HepG2 (cell line): ENCODE measurements around the gene KCND3. TPM values are rescaled to one million over a fixed set of nuclear protein-coding genes. Genes with fewer than 3 reads are reported as not detected.

Experiments
- ATAC-seq: fragments of 200-7000 bp; cut with Tn5 transposase; 3 replicates; pipeline ENCODE4 v1.9.1; 2020; ENCODE audit warnings: mild to moderate bottlenecking, moderate library complexity
- BruUV-seq: library from RNA; stranded (reverse); fragments of 400-500 nt; replicated peaks from 2 replicates; lab custom pipeline; 2021; lab: Mats Ljungman, UMichigan
- CTCF ChIA-PET: fragments of 300-600 bp; formaldehyde crosslinking; extraction: SDS; loops from one replicate; lab custom pipeline; 2021; ENCODE audit warnings: low total read pairs, inconsistent platforms, low intra/inter-chr PET ratio; lab: Yijun Ruan, JAX
- POLR2A ChIA-PET: fragments of 350-600 bp; sonication (Branson Sonifier 250); formaldehyde crosslinking; loops from one replicate; lab custom pipeline; 2020; ENCODE audit warnings: antibody characterized with exemption, inconsistent platforms; lab: Yijun Ruan, JAX
- DNase-seq: peaks from one replicate; pipeline ENCODE4 v3.0.0-alpha.2; 2015; ENCODE audit warnings: low spot score
- FAIRE-seq: peaks from 3 replicates; lab custom pipeline; 2011; peaks lifted over from hg19 to GRCh38; lab: Jason Lieb, UNC
- H2AFZ ChIP-seq: one replicate; pipeline ENCODE4 v1.6.1; 2011; ENCODE audit warnings: low read length, inconsistent platforms
- H3K27ac ChIP-seq: fragments of 300-600 bp; 3 replicates; pipeline ENCODE4 v1.8.0; 2011; ENCODE audit warnings: mixed run types, mild to moderate bottlenecking, mixed read lengths, low read length, inconsistent platforms; ENCODE audit not compliant: insufficient read depth; ENCODE audit errors: extremely low read length
- H3K27me3 ChIP-seq, 2 experiments: fragments of 200-600 bp in 1 of 2; 2 replicates in 1 of 2; 3 replicates in 1 of 2; pipeline versions ENCODE4 v1.6.0 to v1.8.0; 2011; ENCODE audit warnings: low read length in 2 of 2, mild to moderate bottlenecking in 2 of 2, moderate library complexity in 2 of 2, inconsistent platforms in 1 of 2; ENCODE audit not compliant: insufficient read depth in 2 of 2, control insufficient read depth in 1 of 2
- H3K36me3 ChIP-seq, 2 experiments: fragments of 200-600 bp in 1 of 2; replicated peaks in 1 of 2; 2 replicates in 1 of 2; 3 replicates in 1 of 2; pipeline versions ENCODE4 v1.5.1 to v1.8.0; 2011; ENCODE audit warnings: low read length in 2 of 2, inconsistent platforms in 1 of 2; ENCODE audit not compliant: insufficient read depth in 2 of 2, control insufficient read depth in 1 of 2
- H3K4me1 ChIP-seq: 2 replicates; pipeline ENCODE4 v1.5.1; 2012; ENCODE audit warnings: low read length, inconsistent platforms; ENCODE audit not compliant: insufficient read depth
- H3K4me2 ChIP-seq: 2 replicates; pipeline ENCODE4 v1.6.0; 2011; ENCODE audit warnings: low read depth, low read length, inconsistent platforms
- H3K4me3 ChIP-seq, 3 experiments: fragments of 200-600 bp in 1 of 3; sonication (generic), shearing (Covaris generic) in 1 of 3; replicated peaks in 1 of 3; 2 replicates each; pipeline ENCODE4 v1.5.1; 2011 to 2016; ENCODE audit warnings: low read length in 3 of 3, inconsistent platforms in 2 of 3, low read depth in 2 of 3, mild to moderate bottlenecking in 2 of 3, control low read depth in 1 of 3, mixed read lengths in 1 of 3; ENCODE audit not compliant: insufficient read depth in 1 of 3
- H3K79me2 ChIP-seq: one replicate; pipeline ENCODE4 v1.6.1; 2011; ENCODE audit warnings: low read length, inconsistent platforms; ENCODE audit not compliant: insufficient read depth
- H3K9ac ChIP-seq: 2 replicates; pipeline ENCODE4 v1.6.0; 2011; ENCODE audit warnings: mild to moderate bottlenecking, low read depth, low read length, inconsistent platforms; ENCODE audit not compliant: insufficient read depth
- H3K9me3 ChIP-seq: 2 replicates; pipeline ENCODE4 v1.5.1; 2012; ENCODE audit warnings: mild to moderate bottlenecking, low read length
- H4K20me1 ChIP-seq: 2 replicates; pipeline ENCODE4 v1.6.0; 2011; ENCODE audit warnings: inconsistent platforms, mild to moderate bottlenecking, low read length, moderate library complexity; ENCODE audit not compliant: insufficient read depth
- BRF2 ChIP-seq: sonication (generic); formaldehyde crosslinking; IDR thresholded peaks from 2 replicates; pipeline ENCODE4 v1.8.1; 2022; ENCODE audit warnings: mild to moderate bottlenecking, missing genetic modification reagents
- ELF4 ChIP-seq: sonication (generic); formaldehyde crosslinking; IDR thresholded peaks from 2 replicates; pipeline ENCODE4 v1.5.0; 2020; ENCODE audit warnings: missing genetic modification reagents, mild to moderate bottlenecking, moderate library complexity, borderline replicate concordance
- JUNB ChIP-seq: sonication (generic); formaldehyde crosslinking; IDR thresholded peaks from 2 replicates; pipeline ENCODE4 v1.8.0; 2022; ENCODE audit warnings: missing genetic modification reagents, mild to moderate bottlenecking, borderline replicate concordance
- KDM1A ChIP-seq: IDR thresholded peaks from 2 replicates; pipeline ENCODE4 v1.6.1; 2016; ENCODE audit warnings: missing compliant biosample characterization
- MAZ ChIP-seq, 2 experiments: sonication (generic) in 1 of 2; formaldehyde crosslinking in 1 of 2; IDR thresholded peaks; 2 replicates each; pipeline versions ENCODE4 v1.5.0 to v1.6.1; 2012 to 2020; ENCODE audit warnings: low read depth in 2 of 2, mild to moderate bottlenecking in 2 of 2, borderline replicate concordance in 1 of 2, improper control_type of control experiment in 1 of 2, low read length in 1 of 2, missing genetic modification reagents in 1 of 2, moderate library complexity in 1 of 2
- MIER2 ChIP-seq: IDR thresholded peaks from 2 replicates; pipeline ENCODE4 v1.6.1; 2016; ENCODE audit warnings: missing biosample characterization, missing genetic modification reagents
- MNT ChIP-seq: fragments of 450-650 bp; IDR thresholded peaks from 2 replicates; pipeline ENCODE4 v1.6.1; 2016
- SYNCRIP ChIP-seq: fragments of 200-400 bp; formaldehyde crosslinking; IDR thresholded peaks from 2 replicates; pipeline ENCODE4 v1.6.1; 2018; ENCODE audit warnings: mild to moderate bottlenecking, low read depth, low read length; ENCODE audit not compliant: insufficient read depth
- TGIF2 ChIP-seq: IDR thresholded peaks from 2 replicates; pipeline ENCODE4 v1.6.1; 2016; ENCODE audit warnings: control low read depth, missing compliant biosample characterization
- ZEB1 ChIP-seq: IDR thresholded peaks from 2 replicates; pipeline ENCODE4 v1.6.1; 2012; ENCODE audit warnings: mild to moderate bottlenecking, low read depth, inconsistent platforms; ENCODE audit not compliant: insufficient replicate concordance
- ZFP90 ChIP-seq: sonication (generic); formaldehyde crosslinking; IDR thresholded peaks from 2 replicates; pipeline ENCODE4 v1.8.0; 2022; ENCODE audit warnings: missing genetic modification reagents, mild to moderate bottlenecking, inconsistent platforms, borderline replicate concordance
- ZNF260 ChIP-seq: sonication (generic); formaldehyde crosslinking; IDR thresholded peaks from 2 replicates; pipeline ENCODE4 v1.4.0; 2020; ENCODE audit warnings: missing genetic modification reagents, low read depth, mild to moderate bottlenecking, borderline replicate concordance
- ZNF282 ChIP-seq: fragments of 450-650 bp; IDR thresholded peaks from 2 replicates; pipeline ENCODE4 v1.6.1; 2018; ENCODE audit not compliant: partially characterized antibody
- ZNF296 ChIP-seq: sonication (generic); formaldehyde crosslinking; conservative IDR thresholded peaks from 2 replicates; pipeline ENCODE4 v1.5.0; 2020; ENCODE audit warnings: mild to moderate bottlenecking, missing genetic modification reagents
- ZNF678 ChIP-seq: sonication (generic); formaldehyde crosslinking; IDR thresholded peaks from 2 replicates; pipeline ENCODE4 v1.4.0; 2020; ENCODE audit warnings: mild to moderate bottlenecking, missing genetic modification reagents
- WGBS: methylation state at CpG from one replicate; pipeline ENCODE4 v1.1.6; 2017; ENCODE audit warnings: low lambda C conversion rate; 5-methylcytosine and 5-hydroxymethylcytosine counted together
- in situ Hi-C: cut with HindIII; loops from 2 replicates; pipeline ENCODE4 v1.10.0; 2017; ENCODE audit warnings: low pct_unique_long_range_greater_than_20kb; ENCODE audit not compliant: extremely low pct_ligation_motif_present
- intact Hi-C: fragments of 100-400 bp; cut with micrococcal nuclease; formaldehyde crosslinking; loops from one replicate; pipeline ENCODE4 v1.10.0; 2022; ENCODE audit not compliant: unreplicated experiment
- polyA plus RNA-seq, 8 experiments: library from polyadenylated mRNA; depleted of rRNA in 3 of 8; stranded (reverse) in 7 of 8; unstranded in 1 of 8; fragments of >200 nt; fragmentation: Illumina TruSeq in 4 of 8; extraction: Trizol in 4 of 8; gene quantifications; 2 replicates each; pipeline versions ENCODE4 v1.2.1 to v1.2.3, GENCODE V29; 2011 to 2016; ENCODE audit warnings: low read depth in 4 of 8, missing spikeins in 1 of 8, mixed read lengths in 1 of 8; ENCODE audit not compliant: insufficient read depth in 1 of 8
- total RNA-seq, 5 experiments: library from RNA; depleted of rRNA; stranded (reverse); fragments of >200 nt; fragmentation: Illumina TruSeq; extraction: Trizol; gene quantifications; 2 replicates each; pipeline ENCODE4 v1.2.3, GENCODE V29; 2016; ENCODE audit warnings: low read depth in 1 of 5

KCND3 gene
- total and polyA plus RNA-seq, 2 of the 13 experiments (the other 11 are each of a cell fraction or from before 2014, with no cell fraction given), result 0.04 TPM; not detected in 1

GRCh38 chr1:111826278-111826677 lies 163.2 kb downstream of the KCND3 start:
- H3K9me3 ChIP-seq, result peaks cover 8% of the 10 kb centered on the region; the same call in 1 of the 2 replicates
- in situ Hi-C loops, result no loop called here
- no peak overlapping the region for H3K9ac ChIP-seq
- POLR2A ChIA-PET, result no interaction called here
- no peak overlapping the region for H3K27ac ChIP-seq
- no peaks in the 10 kb centered on the region for H4K20me1 ChIP-seq
- no peaks in the 10 kb centered on the region for H3K4me1 ChIP-seq
- no peak overlapping the region for H3K4me3 ChIP-seq
- CTCF ChIA-PET, result no interaction called here
- no peaks in the 10 kb centered on the region for H3K79me2 ChIP-seq
- no TSS peak for BruUV-seq
- WGBS, result 16% methylated on average over 4 of the region's 4 CpGs
- intact Hi-C loops, result no loop called here
- H2AFZ ChIP-seq, result no peak overlapping the region
- no peak overlapping the region for H3K4me2 ChIP-seq
- ATAC-seq (no peak), FAIRE-seq (no peak), DNase-seq (no peak)
- H3K27me3 ChIP-seq, result peaks cover 0 to 3% of the 10 kb centered on the region in 2 experiments; a peak in 1 of 5 replicates
- no peaks in the 10 kb centered on the region for H3K36me3 ChIP-seq
- TF ChIP-seq ZFP90 (CRISPR knock-in tag), result no peak
- peak; percentile 70 for TF ChIP-seq MNT

GRCh38 chr1:111825217-111825616 lies 164.3 kb downstream of the KCND3 start:
- Histone ChIP-seq H3K9me3 (peaks cover 8% of the 10 kb centered on the region; the same call in 1 of the 2 replicates), H3K9ac (no peak overlapping the region), H3K4me2 (no peak overlapping the region), H3K36me3 (no peaks in the 10 kb centered on the region), H3K27me3 (peaks cover 0 to 3% of the 10 kb centered on the region in 2 experiments; a peak in 1 of 5 replicates), H2AFZ (no peak overlapping the region), H3K4me1 (no peaks in the 10 kb centered on the region), H3K27ac (no peak overlapping the region), H3K4me3 (no peak overlapping the region), H4K20me1 (no peaks in the 10 kb centered on the region), H3K79me2 (no peaks in the 10 kb centered on the region)
- intact Hi-C loops, result no loop called here
- FAIRE-seq (no peak), DNase-seq (no peak), ATAC-seq (no peak)
- ChIA-PET CTCF (no interaction called here), POLR2A (no interaction called here)
- no TSS peak for BruUV-seq
- in situ Hi-C loops, result no loop called here
- 0% methylated on average over 2 of the region's 3 CpGs for WGBS
- TF ChIP-seq ZNF282 (no peak), BRF2 (CRISPR knock-in tag) (no peak), JUNB (CRISPR knock-in tag) (no peak), MAZ (IDR thresholded peaks at IDR 0.05; ENCODE audit: borderline replicate concordance, low read depth, low read length) (no peak), MAZ (CRISPR knock-in tag; IDR thresholded peaks at IDR 0.05; ENCODE audit: low read depth) (no peak), ZNF678 (CRISPR knock-in tag) (no peak), ELF4 (no peak), SYNCRIP (no peak), KDM1A (CRISPR knock-in tag) (no peak), ZNF296 (CRISPR knock-in tag) (no peak), ZEB1 (no peak), MIER2 (CRISPR knock-in tag) (no peak), ZNF260 (no peak), TGIF2 (CRISPR knock-in tag) (no peak)
